WTC11 (cell line): ENCODE data around the gene TNK1. TPM values are rescaled to one million over a fixed set of nuclear protein-coding genes. Genes with fewer than 3 reads are reported as not detected.

Source experiments
- ATAC-seq: fragments of 200-7000 bp; cut with Tn5 transposase; 2 replicates; pipeline ENCODE4 v1.10.0; 2021; ENCODE audit warnings: mild to moderate bottlenecking, moderate library complexity
- Bru-seq: library from RNA; stranded (reverse); fragments of 400-500 nt; gene quantifications from one replicate; lab custom pipeline; 2021; lab: Mats Ljungman, UMichigan
- CTCF ChIA-PET: fragments of 300-600 bp; sonication (Branson Sonifier 250); formaldehyde crosslinking; loops from one replicate; lab custom pipeline; 2021; ENCODE audit warnings: antibody characterized with exemption; lab: Charles Lee
- POLR2A ChIA-PET: fragments of 350-600 bp; sonication (Branson Sonifier 250); formaldehyde crosslinking; loops from one replicate; lab custom pipeline; 2021; ENCODE audit warnings: antibody characterized with exemption; lab: Charles Lee
- DNase-seq: peaks from one replicate; pipeline ENCODE4 v3.0.0; 2021; ENCODE audit warnings: low spot score
- H3K27ac Mint-ChIP-seq: 2 replicates; pipeline ENCODE4 v1.8.0; 2021; ENCODE audit warnings: mixed read lengths
- H3K27me3 Mint-ChIP-seq: 2 replicates; pipeline ENCODE4 v1.8.0; 2021; ENCODE audit warnings: low read depth, mild to moderate bottlenecking, moderate library complexity, mixed read lengths
- H3K36me3 Mint-ChIP-seq: 2 replicates; pipeline ENCODE4 v1.8.0; 2021; ENCODE audit warnings: mixed read lengths
- H3K4me1 Mint-ChIP-seq: 2 replicates; pipeline ENCODE4 v1.8.0; 2022; ENCODE audit warnings: mixed read lengths
- H3K4me3 Mint-ChIP-seq: 2 replicates; pipeline ENCODE4 v1.8.0; 2021; ENCODE audit warnings: mild to moderate bottlenecking, moderate library complexity, mixed read lengths
- H3K9me3 Mint-ChIP-seq: 2 replicates; pipeline ENCODE4 v1.8.0; 2021; ENCODE audit warnings: mixed read lengths
- ETV6 ChIP-seq: sonication (generic); formaldehyde crosslinking; IDR thresholded peaks from 2 replicates; pipeline ENCODE4 v1.8.1; 2022; ENCODE audit warnings: mild to moderate bottlenecking, missing genetic modification reagents
- FOXK1 ChIP-seq: sonication (generic); formaldehyde crosslinking; IDR thresholded peaks from 2 replicates; pipeline ENCODE4 v1.8.0; 2022; ENCODE audit warnings: mild to moderate bottlenecking, moderate library complexity, missing genetic modification reagents
- GABPB1 ChIP-seq: sonication (generic); formaldehyde crosslinking; IDR thresholded peaks from 2 replicates; pipeline ENCODE4 v1.8.1; 2023; ENCODE audit warnings: mild to moderate bottlenecking, missing genetic modification reagents
- GTF2I ChIP-seq: fragments of 250-450 bp; sonication (Bioruptor Pico); conservative IDR thresholded peaks from 2 replicates; pipeline ENCODE4 v1.4.0; 2021; ENCODE audit warnings: mild to moderate bottlenecking
- MYBL2 ChIP-seq: sonication (generic); formaldehyde crosslinking; IDR thresholded peaks from 2 replicates; pipeline ENCODE4 v1.8.1; 2023; ENCODE audit warnings: mild to moderate bottlenecking, moderate library complexity, missing genetic modification reagents
- NR1H2 ChIP-seq: sonication (generic); formaldehyde crosslinking; IDR thresholded peaks from 2 replicates; pipeline ENCODE4 v1.9.0; 2021; ENCODE audit warnings: mild to moderate bottlenecking, moderate library complexity, missing genetic modification reagents
- NR2C2 ChIP-seq: sonication (generic); formaldehyde crosslinking; IDR thresholded peaks from 2 replicates; pipeline ENCODE4 v1.8.0; 2022; ENCODE audit warnings: mild to moderate bottlenecking, missing genetic modification reagents
- OVOL2 ChIP-seq: fragments of 250-450 bp; sonication (Bioruptor Pico); IDR thresholded peaks from 2 replicates; pipeline ENCODE4 v1.9.0; 2021; ENCODE audit warnings: mild to moderate bottlenecking, borderline replicate concordance
- PRRX2 ChIP-seq: fragments of 250-450 bp; sonication (Bioruptor Pico); IDR thresholded peaks from 2 replicates; pipeline ENCODE4 v1.8.0; 2021; ENCODE audit warnings: mild to moderate bottlenecking
- RORB ChIP-seq: fragments of 250-450 bp; sonication (Bioruptor Pico); IDR thresholded peaks from 2 replicates; pipeline ENCODE4 v1.9.0; 2021; ENCODE audit warnings: mild to moderate bottlenecking
- SOX15 ChIP-seq: fragments of 250-450 bp; sonication (Bioruptor Pico); IDR thresholded peaks from 2 replicates; pipeline ENCODE4 v1.9.0; 2021; ENCODE audit warnings: mild to moderate bottlenecking
- SP1 ChIP-seq: sonication (generic); formaldehyde crosslinking; conservative IDR thresholded peaks from 2 replicates; pipeline ENCODE4 v1.8.1; 2022; ENCODE audit warnings: missing genetic modification reagents
- TEAD4 ChIP-seq: sonication (generic); formaldehyde crosslinking; IDR thresholded peaks from 2 replicates; pipeline ENCODE4 v1.8.0; 2022; ENCODE audit warnings: mild to moderate bottlenecking, missing genetic modification reagents
- ZNF416 ChIP-seq: fragments of 250-450 bp; sonication (Bioruptor Pico); IDR thresholded peaks from 2 replicates; pipeline ENCODE4 v1.9.0; 2021; ENCODE audit warnings: mild to moderate bottlenecking, inconsistent platforms
- ZNF423 ChIP-seq: fragments of 250-450 bp; sonication (Bioruptor Pico); IDR thresholded peaks from 2 replicates; pipeline ENCODE4 v2.1.2; 2022; ENCODE audit warnings: mild to moderate bottlenecking, moderate library complexity
- ZNF671 ChIP-seq: fragments of 250-450 bp; sonication (Bioruptor Pico); IDR thresholded peaks from 2 replicates; pipeline ENCODE4 v1.8.0; 2021; ENCODE audit warnings: mild to moderate bottlenecking
- long read RNA-seq, 3 experiments: library from RNA in 1 of 3; library from capped mRNA in 1 of 3; library from polyadenylated mRNA in 1 of 3; unstranded in 2 of 3; stranded (forward) in 1 of 3; transcript quantifications; one replicate each; pipeline ENCODE4 v2.0.0, GENCODE V29; 2021
- total RNA-seq: library from RNA; stranded (reverse); gene quantifications from 3 replicates; pipeline ENCODE4 v1.2.3, GENCODE V29; 2021
- TF ChIP-seq, protein P1 (sequence below): sonication (generic); formaldehyde crosslinking; IDR thresholded peaks from 2 replicates; pipeline ENCODE4 v1.8.0; 2023; ENCODE audit warnings: missing genetic modification reagents, mild to moderate bottlenecking, borderline replicate concordance
- TF ChIP-seq, protein P2 (sequence below): sonication (generic); formaldehyde crosslinking; IDR thresholded peaks from 2 replicates; pipeline ENCODE4 v1.8.1; 2022; ENCODE audit warnings: low read depth, mild to moderate bottlenecking, moderate library complexity, missing genetic modification reagents, borderline replicate concordance
- TF ChIP-seq, protein P3 (sequence below): sonication (generic); formaldehyde crosslinking; IDR thresholded peaks from 2 replicates; pipeline ENCODE4 v1.8.1; 2022; ENCODE audit warnings: mild to moderate bottlenecking, moderate library complexity, missing genetic modification reagents
- TF ChIP-seq, protein P4 (sequence below): sonication (generic); formaldehyde crosslinking; IDR thresholded peaks from 2 replicates; pipeline ENCODE4 v1.8.0; 2023; ENCODE audit warnings: missing genetic modification reagents
- TF ChIP-seq, protein P5 (sequence below): sonication (generic); formaldehyde crosslinking; IDR thresholded peaks from 2 replicates; pipeline ENCODE4 v1.8.0; 2022; ENCODE audit warnings: mild to moderate bottlenecking, missing genetic modification reagents
- TF ChIP-seq, protein P6 (sequence below): sonication (generic); formaldehyde crosslinking; IDR thresholded peaks from 2 replicates; pipeline ENCODE4 v1.8.1; 2023; ENCODE audit warnings: mild to moderate bottlenecking, moderate library complexity, missing genetic modification reagents
- TF ChIP-seq, protein P7 (sequence below): fragments of 250-450 bp; sonication (Bioruptor Pico); IDR thresholded peaks from 2 replicates; pipeline ENCODE4 v1.9.0; 2021; ENCODE audit warnings: moderate library complexity, mild to moderate bottlenecking, inconsistent platforms, borderline replicate concordance
- TF ChIP-seq, protein P8 (sequence below): sonication (generic); formaldehyde crosslinking; IDR thresholded peaks from 2 replicates; pipeline ENCODE4 v1.8.1; 2023; ENCODE audit warnings: mild to moderate bottlenecking, missing genetic modification reagents, moderate library complexity

TNK1 gene
- 9.3 to 11.8 TPM (median 10.7 TPM) in 3 replicates for total RNA-seq
- percentile 47 among the genes with signal in this experiment for Bru-seq, nascent RNA
- long read RNA-seq, experiment 1, partial matches to known transcripts: 12 of 19 reads
- long read RNA-seq, experiment 1, other reads (novel, unspliced or antisense): 7 of 19 reads
- long read RNA-seq, experiment 2, partial matches to known transcripts: 10 of 18 reads
- long read RNA-seq, experiment 2, other reads (novel, unspliced or antisense): 8 of 18 reads
- long read RNA-seq, experiment 3, partial matches to known transcripts: 2 of 3 reads
- long read RNA-seq, experiment 3, other reads (novel, unspliced or antisense): 1 of 3 reads

DNA sequence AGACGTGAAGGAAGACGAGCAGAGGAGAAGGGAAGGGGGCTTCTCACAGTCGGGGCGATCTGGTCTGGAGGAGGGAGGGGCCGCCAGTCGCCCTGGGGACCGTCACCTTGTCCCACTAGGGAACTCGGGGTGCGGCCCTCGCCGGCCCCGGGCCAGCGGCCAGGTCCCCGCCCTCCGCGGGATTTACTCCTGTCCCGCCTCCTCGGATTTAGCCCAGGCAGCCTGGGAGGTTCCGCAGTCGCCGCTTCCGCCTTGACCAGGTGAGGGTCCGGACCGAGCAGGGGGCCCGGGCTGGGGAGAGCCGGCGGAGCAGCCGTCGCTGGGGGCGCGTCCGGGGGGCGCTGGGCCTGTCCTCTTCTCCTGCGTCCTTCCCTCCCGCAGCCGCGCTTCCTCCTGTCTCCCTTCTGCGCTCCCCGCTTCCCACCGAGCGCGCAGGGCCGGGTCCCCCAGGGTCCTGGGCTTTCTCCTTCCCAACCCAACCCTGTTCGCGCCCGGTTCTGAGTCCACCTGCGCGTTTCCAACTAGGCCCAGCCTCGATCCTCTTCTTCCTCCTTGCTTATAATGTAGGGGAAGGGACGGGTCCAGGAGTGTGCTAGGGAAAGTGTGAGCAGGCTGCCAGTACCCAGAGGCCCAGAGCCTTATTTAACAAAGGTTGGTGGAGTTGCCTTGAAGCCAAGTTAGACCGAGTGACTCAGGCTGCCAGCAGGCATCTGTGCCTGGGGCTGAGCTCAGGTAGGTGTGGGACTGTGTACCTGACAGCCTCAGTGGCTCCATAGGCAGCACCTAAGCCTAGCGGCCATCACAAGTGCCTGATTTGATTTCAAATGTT lies at the start of gene TNK1:
TNK1 (plus strand) TSS at position 235 of the 829 bp plus-strand sequence. CDS start 1,838 bp downstream, outside the sequence.
- ChIA-PET POLR2A (interaction anchor here (0.6 to 1.0 kb wide), 2 partner anchors 13 to 51 kb away, joined by 3 to 4 read pairs; no protein-coding TSS in a partner anchor), CTCF (interaction anchor here (0.7 to 2.6 kb wide), 17 partner anchors 10 to 335 kb away, joined by 3 to 20 read pairs (median 3); partner anchors contain the start of genes PLSCR3, SLC2A4, SPEM1 and TMEM102)
- H3K9me3 Mint-ChIP-seq: peaks cover 8% of the 10 kb centered on the region
- H3K4me3 Mint-ChIP-seq: peak within 1 kb of the TSS; percentile 76
- DNase-seq: peak; percentile 54
- peaks cover 26% of the 10 kb centered on the region for H3K4me1 Mint-ChIP-seq
- no peak within 1 kb of the TSS for H3K27ac Mint-ChIP-seq
- peaks cover 49% of the 10 kb centered on the region for H3K27me3 Mint-ChIP-seq
- H3K36me3 Mint-ChIP-seq: no peaks in the 10 kb centered on the region; the same call in none of the 2 replicates
- TF ChIP-seq, protein P1, sequence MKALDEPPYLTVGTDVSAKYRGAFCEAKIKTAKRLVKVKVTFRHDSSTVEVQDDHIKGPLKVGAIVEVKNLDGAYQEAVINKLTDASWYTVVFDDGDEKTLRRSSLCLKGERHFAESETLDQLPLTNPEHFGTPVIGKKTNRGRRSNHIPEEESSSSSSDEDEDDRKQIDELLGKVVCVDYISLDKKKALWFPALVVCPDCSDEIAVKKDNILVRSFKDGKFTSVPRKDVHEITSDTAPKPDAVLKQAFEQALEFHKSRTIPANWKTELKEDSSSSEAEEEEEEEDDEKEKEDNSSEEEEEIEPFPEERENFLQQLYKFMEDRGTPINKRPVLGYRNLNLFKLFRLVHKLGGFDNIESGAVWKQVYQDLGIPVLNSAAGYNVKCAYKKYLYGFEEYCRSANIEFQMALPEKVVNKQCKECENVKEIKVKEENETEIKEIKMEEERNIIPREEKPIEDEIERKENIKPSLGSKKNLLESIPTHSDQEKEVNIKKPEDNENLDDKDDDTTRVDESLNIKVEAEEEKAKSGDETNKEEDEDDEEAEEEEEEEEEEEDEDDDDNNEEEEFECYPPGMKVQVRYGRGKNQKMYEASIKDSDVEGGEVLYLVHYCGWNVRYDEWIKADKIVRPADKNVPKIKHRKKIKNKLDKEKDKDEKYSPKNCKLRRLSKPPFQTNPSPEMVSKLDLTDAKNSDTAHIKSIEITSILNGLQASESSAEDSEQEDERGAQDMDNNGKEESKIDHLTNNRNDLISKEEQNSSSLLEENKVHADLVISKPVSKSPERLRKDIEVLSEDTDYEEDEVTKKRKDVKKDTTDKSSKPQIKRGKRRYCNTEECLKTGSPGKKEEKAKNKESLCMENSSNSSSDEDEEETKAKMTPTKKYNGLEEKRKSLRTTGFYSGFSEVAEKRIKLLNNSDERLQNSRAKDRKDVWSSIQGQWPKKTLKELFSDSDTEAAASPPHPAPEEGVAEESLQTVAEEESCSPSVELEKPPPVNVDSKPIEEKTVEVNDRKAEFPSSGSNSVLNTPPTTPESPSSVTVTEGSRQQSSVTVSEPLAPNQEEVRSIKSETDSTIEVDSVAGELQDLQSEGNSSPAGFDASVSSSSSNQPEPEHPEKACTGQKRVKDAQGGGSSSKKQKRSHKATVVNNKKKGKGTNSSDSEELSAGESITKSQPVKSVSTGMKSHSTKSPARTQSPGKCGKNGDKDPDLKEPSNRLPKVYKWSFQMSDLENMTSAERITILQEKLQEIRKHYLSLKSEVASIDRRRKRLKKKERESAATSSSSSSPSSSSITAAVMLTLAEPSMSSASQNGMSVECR (CRISPR knock-in tag): 0 out of 2 replicates have a peak, but pooled peaks have one; percentile 59
- TF ChIP-seq GABPB1 (CRISPR knock-in tag) (no peak), ZNF671 (no peak), TEAD4 (CRISPR knock-in tag) (peak; percentile 39; the same call in 1 of the 2 replicates), OVOL2 (no peak), ETV6 (0 out of 2 replicates have a peak, but pooled peaks have one; percentile 40), PRRX2 (CRISPR knock-in tag) (no peak), GTF2I (CRISPR knock-in tag) (no peak), FOXK1 (CRISPR knock-in tag) (peak; percentile 38; the same call in 1 of the 2 replicates), NR1H2 (CRISPR knock-in tag) (no peak), RORB (CRISPR knock-in tag) (no peak), MYBL2 (no peak), SP1 (CRISPR knock-in tag) (peak; percentile 47; the same call in 1 of the 2 replicates), SOX15 (CRISPR knock-in tag) (no peak), NR2C2 (CRISPR knock-in tag) (no peak), ZNF416 (CRISPR knock-in tag) (no peak), ZNF423 (CRISPR knock-in tag) (0 out of 2 replicates have a peak, but pooled peaks have one; percentile 22)
- TF ChIP-seq, protein P2, sequence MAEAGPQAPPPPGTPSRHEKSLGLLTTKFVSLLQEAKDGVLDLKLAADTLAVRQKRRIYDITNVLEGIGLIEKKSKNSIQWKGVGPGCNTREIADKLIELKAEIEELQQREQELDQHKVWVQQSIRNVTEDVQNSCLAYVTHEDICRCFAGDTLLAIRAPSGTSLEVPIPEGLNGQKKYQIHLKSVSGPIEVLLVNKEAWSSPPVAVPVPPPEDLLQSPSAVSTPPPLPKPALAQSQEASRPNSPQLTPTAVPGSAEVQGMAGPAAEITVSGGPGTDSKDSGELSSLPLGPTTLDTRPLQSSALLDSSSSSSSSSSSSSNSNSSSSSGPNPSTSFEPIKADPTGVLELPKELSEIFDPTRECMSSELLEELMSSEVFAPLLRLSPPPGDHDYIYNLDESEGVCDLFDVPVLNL (CRISPR knock-in tag): no peak
- TF ChIP-seq, protein P3, sequence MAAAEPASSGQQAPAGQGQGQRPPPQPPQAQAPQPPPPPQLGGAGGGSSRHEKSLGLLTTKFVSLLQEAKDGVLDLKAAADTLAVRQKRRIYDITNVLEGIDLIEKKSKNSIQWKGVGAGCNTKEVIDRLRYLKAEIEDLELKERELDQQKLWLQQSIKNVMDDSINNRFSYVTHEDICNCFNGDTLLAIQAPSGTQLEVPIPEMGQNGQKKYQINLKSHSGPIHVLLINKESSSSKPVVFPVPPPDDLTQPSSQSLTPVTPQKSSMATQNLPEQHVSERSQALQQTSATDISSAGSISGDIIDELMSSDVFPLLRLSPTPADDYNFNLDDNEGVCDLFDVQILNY: no peak
- TF ChIP-seq, protein P4, sequence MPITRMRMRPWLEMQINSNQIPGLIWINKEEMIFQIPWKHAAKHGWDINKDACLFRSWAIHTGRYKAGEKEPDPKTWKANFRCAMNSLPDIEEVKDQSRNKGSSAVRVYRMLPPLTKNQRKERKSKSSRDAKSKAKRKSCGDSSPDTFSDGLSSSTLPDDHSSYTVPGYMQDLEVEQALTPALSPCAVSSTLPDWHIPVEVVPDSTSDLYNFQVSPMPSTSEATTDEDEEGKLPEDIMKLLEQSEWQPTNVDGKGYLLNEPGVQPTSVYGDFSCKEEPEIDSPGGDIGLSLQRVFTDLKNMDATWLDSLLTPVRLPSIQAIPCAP: no peak
- TF ChIP-seq, protein P5, sequence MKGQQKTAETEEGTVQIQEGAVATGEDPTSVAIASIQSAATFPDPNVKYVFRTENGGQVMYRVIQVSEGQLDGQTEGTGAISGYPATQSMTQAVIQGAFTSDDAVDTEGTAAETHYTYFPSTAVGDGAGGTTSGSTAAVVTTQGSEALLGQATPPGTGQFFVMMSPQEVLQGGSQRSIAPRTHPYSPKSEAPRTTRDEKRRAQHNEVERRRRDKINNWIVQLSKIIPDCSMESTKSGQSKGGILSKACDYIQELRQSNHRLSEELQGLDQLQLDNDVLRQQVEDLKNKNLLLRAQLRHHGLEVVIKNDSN (CRISPR knock-in tag): peak; percentile 16; the same call in 1 of the 2 replicates
- TF ChIP-seq, protein P6, sequence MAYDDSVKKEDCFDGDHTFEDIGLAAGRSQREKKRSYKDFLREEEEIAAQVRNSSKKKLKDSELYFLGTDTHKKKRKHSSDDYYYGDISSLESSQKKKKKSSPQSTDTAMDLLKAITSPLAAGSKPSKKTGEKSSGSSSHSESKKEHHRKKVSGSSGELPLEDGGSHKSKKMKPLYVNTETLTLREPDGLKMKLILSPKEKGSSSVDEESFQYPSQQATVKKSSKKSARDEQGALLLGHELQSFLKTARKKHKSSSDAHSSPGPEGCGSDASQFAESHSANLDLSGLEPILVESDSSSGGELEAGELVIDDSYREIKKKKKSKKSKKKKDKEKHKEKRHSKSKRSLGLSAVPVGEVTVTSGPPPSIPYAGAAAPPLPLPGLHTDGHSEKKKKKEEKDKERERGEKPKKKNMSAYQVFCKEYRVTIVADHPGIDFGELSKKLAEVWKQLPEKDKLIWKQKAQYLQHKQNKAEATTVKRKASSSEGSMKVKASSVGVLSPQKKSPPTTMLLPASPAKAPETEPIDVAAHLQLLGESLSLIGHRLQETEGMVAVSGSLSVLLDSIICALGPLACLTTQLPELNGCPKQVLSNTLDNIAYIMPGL: peak; percentile 52; the same call in 1 of the 2 replicates
- TF ChIP-seq, protein P7, sequence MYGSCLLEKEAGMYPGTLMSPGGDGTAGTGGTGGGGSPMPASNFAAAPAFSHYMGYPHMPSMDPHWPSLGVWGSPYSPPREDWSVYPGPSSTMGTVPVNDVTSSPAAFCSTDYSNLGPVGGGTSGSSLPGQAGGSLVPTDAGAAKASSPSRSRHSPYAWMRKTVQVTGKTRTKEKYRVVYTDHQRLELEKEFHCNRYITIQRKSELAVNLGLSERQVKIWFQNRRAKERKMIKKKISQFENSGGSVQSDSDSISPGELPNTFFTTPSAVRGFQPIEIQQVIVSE: no peak
- TF ChIP-seq, protein P8, sequence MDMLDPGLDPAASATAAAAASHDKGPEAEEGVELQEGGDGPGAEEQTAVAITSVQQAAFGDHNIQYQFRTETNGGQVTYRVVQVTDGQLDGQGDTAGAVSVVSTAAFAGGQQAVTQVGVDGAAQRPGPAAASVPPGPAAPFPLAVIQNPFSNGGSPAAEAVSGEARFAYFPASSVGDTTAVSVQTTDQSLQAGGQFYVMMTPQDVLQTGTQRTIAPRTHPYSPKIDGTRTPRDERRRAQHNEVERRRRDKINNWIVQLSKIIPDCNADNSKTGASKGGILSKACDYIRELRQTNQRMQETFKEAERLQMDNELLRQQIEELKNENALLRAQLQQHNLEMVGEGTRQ (CRISPR knock-in tag): no peak
- peak; percentile 23 for ATAC-seq
